Kidney glomerular epithelial cell (primary cell): ENCODE results near the gene CSRP1.
A peak's percentile ranks its signal among the peaks of the same experiment; 100 is the strongest.
"Not testable (repeated sequence)": the region's sequence is repeated elsewhere in the genome, so short reads cannot be mapped to it uniquely, and the experiment has no call there.

Experiments
- DNase-seq: peaks from one replicate; lab custom pipeline; 2025; lab: John Stamatoyannopoulos, UW

The CSRP1 gene

DNA sequence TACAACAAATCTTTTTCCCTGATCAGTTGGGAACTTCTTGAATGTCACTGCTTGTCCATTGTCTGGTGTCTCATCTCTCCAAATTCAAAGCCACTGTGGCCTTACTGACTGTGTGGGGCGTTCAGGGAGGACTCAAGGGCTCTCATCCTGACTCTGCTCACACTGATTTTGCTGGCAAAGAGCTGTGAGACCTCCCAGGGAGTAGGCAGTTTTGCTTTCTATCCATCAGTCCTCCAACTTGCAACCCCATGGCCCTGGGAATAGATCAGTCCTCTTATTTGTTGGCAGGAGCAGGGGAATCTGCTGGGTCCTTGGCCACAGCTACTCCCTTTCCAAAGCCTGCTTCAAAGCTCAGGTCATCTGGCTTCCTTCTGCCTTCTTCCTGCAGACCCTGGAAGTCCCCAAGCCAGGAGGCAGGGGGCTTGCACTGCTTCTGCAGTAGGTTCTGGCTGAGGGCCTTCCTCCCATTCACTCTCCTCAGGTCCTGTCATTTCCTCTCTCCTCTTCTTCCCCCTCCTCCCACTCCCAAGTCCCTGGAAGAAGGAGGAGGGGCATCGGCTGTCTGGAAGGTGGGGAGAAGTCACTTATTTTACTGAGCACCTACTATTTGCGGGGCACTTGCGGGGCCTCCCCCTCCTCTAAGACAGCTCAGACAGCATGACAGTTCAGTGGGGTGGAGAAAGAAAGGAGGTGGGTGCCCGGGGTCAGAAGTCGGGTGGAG is 31.1 kb upstream of the CSRP1 start:
- DNase-seq = no peak

DNA sequence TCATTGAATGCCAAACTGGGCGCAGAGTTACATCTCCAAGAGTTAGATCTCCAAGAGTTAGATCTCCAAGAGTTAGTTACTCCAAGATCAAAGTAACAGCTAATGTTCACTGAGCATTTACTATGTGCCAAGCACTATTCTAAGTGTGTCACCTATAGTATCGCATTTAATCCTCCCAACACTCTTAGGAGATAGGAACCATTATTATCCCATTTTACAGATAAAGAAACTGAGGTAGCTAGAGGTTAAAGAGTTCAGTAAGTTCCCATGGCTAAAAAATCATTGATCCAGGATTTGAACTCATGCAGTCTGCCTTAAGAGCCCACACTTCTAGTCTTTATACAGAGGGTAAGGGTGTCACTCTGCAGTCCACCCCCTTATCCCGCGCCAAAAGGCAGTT is 30.5 kb upstream of the CSRP1 start:
- DNase-seq = no peak

DNA sequence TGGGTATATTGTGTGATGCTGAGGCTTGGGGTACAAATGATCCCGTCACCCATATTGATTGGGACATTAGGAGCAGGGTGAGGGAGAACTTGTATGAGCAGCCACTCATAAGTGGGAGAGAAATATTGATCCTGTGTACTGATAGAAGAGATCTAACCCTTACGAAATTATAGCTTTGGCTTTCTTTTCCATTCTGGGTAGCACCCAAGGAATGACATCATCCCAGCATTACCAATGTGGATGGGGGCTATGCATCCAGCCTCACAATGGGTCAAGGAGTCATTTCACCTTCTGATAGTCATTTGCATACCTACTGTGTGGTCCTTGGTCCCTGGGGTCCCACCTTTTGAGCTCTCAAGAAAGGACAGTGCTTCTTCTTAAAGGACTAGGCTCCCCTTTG is 30.1 kb upstream of the CSRP1 start:
- no peak for DNase-seq

DNA sequence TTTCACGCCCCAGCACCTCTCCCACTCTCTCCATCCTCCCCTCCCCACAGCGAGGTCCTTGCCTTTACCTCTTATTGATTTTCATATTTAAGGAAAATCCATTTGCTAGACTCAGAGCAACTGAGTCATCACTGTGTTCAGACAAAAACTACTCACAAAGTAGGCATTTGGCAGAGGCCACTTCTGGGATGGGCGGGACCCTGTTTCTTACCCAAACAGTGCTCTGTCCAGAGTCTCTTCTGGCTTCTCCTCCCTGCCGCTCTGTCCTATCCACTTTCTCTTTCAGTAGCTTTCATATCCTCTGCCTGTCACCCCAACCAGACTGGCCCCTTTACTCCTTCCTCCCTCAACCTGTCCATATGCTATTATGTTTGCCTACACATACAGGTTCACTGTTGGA is 29.6 kb upstream of the CSRP1 start:
- DNase-seq = no peak

DNA sequence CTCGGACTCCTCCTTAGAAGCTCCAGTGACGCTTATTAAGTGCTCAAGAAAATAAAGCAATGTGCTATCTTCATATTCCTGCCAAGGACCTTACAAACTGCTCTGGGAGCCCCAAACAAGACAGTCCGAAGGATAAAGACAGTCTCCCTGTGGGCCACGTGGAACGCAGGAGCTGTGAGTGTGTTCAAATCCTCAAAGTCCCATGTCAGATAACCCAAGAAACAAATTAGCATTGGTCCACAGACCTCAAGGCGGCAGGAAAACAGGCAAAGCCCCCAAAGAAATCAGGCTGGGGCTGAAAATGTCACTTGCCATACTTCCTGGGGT is 29.0 kb upstream of the CSRP1 start:
- DNase-seq = no peak

DNA sequence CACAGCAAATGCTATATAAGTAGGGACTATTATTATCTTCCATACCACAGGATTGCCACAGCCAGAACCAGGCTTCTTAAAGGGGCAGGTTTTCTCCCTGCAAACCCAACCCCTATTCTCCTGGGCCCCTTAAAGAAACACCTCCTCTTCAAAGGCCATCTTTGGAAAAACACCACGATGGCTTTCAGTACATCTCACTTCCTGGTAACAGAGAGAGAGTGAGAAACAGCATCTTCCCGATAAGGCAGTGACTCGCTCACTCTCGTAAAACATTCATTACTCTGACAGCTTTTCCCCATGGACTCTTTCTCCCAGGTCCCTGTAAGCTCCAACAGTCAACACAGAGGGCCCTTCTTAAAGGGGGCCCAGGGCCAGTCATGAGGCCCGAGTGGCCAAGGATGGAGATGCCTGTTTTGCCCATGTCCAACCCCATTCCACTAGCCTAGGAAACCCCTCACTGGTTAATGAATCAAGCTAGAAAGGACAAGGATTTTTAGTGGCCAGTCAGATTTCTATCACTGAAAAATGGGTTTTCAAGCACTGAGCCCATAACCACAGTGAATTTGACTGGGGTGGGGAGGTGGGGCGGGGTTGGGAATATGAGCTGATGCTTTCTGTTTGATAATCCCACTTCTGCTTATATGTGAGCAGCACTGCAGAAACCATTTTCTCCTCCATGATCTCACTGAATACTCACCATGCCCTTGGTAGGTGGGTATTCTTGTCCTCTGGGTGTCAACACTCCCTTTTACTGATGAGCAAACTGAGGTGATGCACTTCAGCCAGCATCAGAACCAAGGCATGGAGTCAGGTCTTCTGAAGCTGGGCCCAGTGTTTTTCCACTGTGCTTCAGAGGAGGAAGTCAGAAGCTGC is 28.4 kb upstream of the CSRP1 start:
- DNase-seq = peak; percentile 61

DNA sequence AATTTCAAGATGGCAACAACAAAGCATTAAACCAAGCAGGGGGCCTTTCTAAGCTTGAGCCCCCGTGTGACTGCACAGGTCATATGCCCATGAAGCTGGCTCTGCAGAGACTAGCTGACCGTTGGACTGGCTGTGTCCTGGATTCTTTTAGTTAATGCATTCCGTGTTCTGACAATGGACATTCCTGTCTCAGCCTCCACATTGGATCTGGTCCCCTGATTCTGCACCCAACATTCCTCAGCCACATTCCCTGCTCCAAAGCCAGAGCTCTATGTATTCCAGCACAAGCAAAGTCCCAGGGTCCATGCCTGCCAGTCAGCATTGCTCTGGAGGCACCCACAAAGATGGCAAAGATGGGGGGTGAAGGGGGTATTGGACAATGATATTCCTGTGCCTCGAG is 26.9 kb upstream of the CSRP1 start:
- no peak for DNase-seq

DNA sequence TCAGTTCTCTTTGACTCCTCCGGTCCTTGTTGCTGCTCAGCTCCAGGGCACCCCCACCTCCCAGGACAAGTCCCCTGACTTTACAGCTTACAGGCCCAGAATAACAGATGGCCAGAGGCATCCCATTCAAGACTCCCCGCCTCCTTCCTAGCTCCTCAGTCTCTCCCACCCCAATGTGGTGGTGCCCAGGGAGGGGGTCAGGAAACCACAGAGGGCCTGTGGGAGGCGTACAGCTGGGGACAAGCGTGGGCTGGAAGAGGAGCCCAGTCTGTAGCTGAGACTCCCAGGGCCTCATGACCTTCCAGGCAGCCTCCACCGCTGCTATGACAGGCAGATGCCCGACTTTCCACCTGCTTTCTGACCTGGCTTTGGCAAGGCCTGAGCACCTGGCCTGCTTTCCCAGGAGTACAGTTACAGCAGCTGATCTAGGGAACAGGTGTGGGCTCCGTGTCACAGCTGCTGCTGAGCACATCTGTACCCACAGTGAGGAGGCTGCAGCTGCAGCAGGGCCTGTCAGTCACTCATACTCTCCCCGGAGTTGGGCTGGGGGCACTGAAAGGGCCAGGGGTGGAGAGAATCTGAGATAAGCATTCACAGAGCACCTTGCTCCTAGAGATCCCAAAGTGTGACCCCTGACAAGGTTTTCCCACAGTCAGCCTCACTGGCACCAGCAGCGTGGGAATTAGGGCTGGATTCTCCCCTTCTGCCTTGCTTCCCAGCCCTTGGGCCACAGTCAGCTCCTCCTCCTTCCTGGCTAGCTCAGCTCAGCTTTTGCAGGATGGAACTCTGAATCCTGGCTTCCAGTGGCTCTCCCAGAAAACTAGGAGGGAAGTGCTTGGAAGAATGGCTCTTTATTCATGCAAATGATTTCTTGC is 24.9 kb upstream of the CSRP1 start:
- no peak for DNase-seq

DNA sequence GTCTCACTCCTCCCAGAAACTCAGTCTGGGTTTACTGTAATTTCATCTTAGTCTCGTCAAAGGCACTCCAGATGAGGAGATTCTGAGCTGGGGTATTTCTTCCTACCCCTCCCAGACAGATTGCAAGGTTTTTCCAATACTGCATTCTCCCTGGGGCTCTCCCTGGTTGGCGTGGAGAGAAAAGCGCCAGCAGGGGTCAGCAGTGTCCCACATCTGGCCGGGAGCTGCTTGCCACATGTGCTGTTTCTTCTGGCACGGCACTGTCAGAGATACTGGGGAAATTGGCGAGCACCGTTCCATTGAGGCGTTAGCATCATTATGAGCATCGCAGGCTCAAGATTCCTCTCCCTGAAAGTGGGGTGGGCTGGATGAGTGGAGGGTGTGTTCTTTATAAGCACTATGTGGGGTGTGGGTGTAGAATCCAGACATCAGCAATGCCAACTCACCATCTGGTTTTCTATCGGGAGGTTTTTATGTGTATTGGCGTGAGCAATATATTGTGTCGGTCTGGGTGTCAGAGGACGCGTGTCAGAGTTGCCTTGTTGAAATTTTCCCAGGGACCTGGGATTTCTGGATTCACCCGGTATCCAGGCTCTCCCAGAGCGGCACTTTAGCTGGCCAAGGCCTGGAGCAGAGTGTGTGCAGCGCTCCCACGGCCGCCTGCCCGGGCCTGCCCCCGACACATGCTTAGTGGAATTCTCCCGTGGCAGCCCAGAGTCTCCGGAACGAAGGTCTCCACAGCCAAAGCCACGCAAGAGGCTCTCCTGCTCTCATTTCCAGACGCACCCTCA is 24.0 kb upstream of the CSRP1 start:
- DNase-seq = peak; percentile 62

DNA sequence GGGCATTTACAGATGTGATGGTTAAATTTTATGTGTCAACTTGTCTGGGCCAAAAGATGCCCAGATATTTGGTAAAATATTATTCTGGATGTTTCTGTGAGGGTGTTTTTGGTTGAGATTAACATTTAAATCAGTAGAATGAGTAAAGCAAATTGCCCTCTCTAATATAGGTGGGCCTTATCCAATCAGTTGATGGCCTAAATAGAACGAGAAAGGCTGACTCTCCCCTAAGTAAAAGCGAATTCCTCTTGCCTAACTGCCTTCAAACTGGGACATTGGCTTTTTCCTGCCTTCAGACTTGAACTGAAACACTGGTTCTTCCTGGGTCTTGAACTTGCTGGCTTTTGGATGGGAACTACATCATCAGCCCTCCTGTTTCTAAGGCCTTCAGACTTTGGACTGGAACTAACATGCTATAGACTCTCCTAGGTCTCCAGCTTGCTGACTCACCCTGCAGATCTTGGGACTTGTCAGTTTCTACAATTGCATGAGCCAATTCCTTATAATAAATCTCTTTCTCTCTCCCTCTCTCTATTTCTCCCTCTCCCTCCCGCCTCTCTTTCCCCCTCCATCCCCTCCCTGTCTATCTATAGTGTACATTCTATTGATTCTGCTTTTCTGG is 21.8 kb upstream of the CSRP1 start:
- DNase-seq = no peak

DNA sequence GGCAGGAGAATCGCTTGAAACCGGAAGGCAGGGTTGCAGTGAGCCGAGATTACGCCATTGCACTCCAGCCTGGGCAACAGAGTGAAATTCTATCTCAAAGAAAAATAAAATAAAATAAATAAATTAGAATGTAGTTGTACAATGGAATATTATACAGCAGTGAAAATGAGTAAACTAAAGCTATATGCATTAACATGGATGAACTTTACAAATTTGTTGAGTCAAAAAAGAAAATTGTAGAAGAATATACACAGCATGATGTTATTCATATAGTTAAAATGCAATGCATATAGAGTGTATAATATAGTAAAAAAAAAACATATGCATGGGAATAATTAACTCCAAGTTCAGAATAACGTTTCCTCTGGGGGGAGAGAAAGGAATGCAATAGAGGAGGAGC is 21.0 kb upstream of the CSRP1 start:
- DNase-seq = no peak

DNA sequence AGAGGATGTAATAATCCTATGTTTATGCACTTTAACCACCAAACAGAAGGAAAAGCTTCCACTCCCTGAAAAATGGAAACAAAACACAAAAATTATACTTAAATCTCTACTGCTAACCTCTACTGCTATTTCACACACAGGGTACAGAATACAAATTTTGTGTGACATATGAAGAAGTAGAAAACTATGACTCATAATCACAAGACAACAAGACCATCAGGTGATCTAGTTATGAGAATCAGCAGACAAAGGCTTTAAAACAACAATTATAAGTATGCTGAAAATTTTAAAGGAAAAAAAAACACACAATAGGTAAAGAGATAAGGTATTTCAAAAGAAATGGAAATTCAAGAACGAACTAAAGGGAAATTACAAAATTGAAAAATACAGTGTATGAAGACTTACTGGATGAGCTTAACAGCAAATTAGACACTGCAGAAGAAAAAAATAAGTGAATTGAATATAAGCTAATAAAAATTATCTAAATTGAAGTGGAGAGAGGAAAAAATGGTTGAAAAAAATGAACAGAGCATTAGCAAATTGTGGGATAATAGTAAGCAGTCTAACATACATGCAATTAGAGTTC is 18.4 kb upstream of the CSRP1 start:
- DNase-seq = no peak

DNA sequence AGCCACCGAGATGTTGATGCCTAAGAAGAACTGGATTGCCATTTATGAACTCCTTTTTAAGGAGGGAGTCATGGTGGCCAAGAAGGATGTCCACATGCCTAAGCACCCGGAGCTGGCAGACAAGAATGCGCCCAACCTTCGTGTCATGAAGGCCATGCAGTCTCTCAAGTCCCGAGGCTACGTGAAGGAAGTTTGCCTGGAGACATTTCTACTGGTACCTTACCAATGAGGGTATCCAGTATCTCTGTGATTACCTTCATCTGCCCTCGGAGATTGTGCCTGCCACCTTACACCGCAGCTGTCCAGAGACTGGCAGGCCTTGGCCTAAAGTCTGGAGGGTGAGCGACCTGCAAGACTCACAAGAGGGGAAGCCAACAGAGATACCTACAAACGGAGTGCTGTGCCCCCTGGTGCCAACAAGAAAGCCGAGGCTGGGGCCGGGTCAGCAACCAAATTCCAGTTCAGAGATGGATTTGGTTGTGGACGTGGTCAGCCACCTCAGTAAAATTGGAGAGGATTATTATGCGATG is 13.2 kb upstream of the CSRP1 start:
- not testable (repeated sequence) for DNase-seq

DNA sequence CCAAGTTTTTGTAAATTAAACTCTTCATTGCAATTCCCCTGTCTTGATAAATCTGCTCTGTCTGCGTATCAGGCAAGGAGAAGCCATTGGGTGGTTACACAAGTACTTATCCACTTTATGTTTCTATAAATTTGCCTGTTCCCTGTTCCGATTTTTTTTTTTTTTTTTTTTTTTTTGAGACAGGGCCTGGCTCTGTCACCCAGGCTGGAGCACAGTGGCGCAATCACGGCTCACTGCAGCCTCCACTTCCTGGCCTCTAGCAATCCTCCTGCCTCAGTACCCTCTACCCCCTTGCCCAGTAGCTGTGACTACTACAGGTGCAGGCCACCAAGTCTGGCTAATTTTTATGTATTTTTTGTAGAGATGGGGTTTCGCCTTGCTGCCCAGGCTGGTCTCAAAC is 11.1 kb upstream of the CSRP1 start:
- no peak for DNase-seq

DNA sequence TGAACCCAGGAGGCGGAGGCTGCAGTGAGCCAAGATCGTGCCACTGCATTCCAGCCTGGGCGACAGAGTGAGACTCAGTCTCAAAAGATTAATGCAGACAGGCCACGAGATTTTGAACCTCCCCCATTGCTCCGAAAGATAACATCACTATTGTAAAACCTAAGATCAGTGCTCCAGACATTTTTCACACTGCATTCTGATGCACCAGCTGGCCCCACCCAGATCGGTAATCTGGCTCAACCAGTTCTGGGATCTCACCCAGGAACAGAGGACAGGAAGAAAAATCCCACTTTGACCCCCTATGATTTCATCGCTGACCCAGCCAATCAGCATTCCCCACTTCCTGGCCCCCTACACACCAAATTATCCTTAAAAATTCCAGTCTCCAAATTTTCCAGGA is 10.7 kb upstream of the CSRP1 start:
- DNase-seq = no peak

DNA sequence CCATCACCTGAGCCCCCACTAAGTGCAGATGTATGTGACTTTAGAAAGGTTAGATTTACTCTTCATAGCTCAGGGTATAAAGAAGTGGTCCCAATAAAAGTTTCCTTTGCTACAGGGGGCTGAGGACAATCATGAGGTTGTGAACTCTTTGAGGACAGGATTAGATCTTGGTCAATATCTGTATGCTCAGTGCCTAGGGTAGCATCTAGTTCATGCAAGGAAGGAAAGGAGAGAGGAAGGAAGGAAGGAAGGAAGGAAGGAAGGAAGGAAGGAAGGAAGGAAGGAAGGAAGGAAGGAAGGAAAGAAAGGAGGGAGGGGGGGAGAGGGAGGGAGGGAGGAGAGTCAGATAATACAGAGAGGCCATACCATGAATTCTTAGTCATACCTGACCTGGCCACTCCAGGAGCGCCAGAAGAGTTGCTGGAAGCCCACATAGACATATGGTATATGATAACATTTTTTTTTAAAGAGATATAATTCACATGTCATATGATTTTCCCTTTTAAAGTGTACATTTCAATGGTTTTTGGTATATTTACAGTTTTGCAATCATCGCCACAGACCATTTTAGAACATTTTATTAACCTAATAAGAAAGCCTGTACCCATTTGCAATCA is 9.7 kb upstream of the CSRP1 start:
- DNase-seq = no peak

DNA sequence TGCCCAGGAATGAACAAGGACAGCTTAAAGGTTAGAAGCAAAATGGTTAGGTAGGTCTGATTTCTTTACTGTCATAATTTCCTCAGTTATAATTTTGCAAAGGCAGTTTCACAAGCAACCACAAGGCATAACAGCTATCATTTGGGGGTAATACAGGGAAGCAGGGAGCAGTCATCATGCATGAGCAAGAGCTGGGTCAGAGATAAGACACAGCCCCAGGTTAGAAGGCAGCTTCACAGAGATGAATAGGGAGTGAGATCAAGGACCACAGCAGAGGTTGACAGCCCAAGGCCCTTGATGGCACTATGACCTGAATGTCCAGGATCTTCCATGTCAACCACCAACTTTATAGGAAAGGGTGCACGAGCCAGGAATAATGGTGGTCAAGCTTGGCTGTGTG is 9.0 kb upstream of the CSRP1 start:
- no peak for DNase-seq

DNA sequence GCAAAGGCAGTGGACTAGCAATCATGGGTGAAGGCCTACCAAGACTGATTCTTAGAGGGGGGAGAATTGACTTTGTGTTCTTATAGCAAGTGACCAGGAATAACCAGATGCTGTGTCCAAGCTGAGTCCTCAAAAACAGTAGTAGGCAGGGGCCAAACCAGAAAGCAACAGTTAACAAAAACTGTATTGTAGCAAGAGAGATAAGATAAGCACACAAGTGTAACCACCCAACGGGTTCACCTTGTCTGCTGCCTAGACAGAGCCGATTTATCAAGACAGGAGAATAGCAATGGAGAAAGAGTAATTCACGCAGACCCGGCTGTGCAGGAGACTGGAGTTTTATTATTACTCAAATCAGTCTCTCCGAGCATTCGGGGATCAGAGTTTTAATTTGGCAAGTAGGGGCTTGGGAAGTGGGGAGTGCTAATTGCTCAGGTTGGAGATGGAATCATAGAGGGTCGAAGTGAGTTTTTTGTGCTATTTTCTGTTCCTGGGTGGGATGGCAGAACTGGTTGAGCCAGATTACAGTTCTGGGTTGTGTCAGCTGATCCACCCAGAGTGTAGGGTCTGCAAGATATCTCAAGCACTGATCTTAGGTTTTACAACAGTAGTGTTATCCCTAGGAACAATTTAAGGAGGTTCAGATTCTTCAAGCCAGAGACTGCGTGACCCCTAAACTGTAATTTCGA is 8.3 kb upstream of the CSRP1 start:
- no peak for DNase-seq

DNA sequence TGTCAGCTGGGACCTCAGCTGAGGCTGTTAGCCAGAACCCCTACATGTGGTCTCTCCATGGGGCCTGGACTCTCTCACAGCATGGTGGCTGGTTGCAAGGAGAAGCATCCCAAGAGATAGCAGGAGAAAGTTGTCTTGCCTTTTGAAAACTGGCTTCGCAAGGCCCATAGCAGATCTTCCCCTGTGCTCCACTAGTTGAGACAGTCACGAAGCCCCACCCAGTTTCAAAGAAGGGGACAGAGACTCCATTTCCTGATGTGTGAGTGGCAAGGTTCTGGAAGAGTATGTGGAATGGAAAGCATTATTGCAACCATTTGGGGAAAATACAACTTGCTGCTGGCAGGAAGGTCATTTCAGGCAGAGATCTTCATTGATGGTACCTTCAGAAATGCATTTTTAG is 7.5 kb upstream of the CSRP1 start:
- DNase-seq = no peak
